ENCODE results near the gene TAF5L.

The TAF5L gene

GRCh38 chr1:229557913-229558414 is 68.0 kb downstream of the TAF5L start:
- Histone ChIP-seq H3F3A (ENCODE audit: low read depth) (no peaks in the 10 kb centered on the region), H4K20me1 (ENCODE audit: insufficient read depth, low read length, poor library complexity, severe bottlenecking) (no peaks in the 10 kb centered on the region), H3K79me2 (ENCODE audit: insufficient read depth, low read length) (peaks cover 12% of the 10 kb centered on the region; the same call in 1 of the 2 replicates), H2AFZ (ENCODE audit: low read length) (no peak overlapping the region; the same call in 1 of the 2 replicates), H3K27me3 (ENCODE audit: insufficient read depth, low read length, poor library complexity, severe bottlenecking) (no peaks in the 10 kb centered on the region), H3K9me3 (ENCODE audit: insufficient read depth, low read depth, low read length) (no peaks in the 10 kb centered on the region), H3K4me3 (ENCODE audit: low read length, poor library complexity, severe bottlenecking) (peak overlapping the region; percentile 73), H3K36me3 (ENCODE audit: insufficient read depth, low read length) (no peaks in the 10 kb centered on the region), H3K4me2 (ENCODE audit: low read depth, low read length, poor library complexity, severe bottlenecking) (peak overlapping the region; percentile 68), H3K4me1 (ENCODE audit: insufficient read depth, low read length, poor library complexity, severe bottlenecking) (peaks cover 19% of the 10 kb centered on the region), H3K9ac (ENCODE audit: low read depth, low read length, poor library complexity, severe bottlenecking) (peak overlapping the region; percentile 68), H3K9me2 (replicated peaks; ENCODE audit: low read depth, low read length) (no peaks in the 10 kb centered on the region)
- no peak for TF ChIP-seq CTCF (conservative IDR thresholded peaks at IDR 0.05; ENCODE audit: low read length)
- TF ChIP-seq EZH2phosphoT487 (IDR thresholded peaks at IDR 0.05; ENCODE audit: borderline replicate concordance) = no peak

DNA sequence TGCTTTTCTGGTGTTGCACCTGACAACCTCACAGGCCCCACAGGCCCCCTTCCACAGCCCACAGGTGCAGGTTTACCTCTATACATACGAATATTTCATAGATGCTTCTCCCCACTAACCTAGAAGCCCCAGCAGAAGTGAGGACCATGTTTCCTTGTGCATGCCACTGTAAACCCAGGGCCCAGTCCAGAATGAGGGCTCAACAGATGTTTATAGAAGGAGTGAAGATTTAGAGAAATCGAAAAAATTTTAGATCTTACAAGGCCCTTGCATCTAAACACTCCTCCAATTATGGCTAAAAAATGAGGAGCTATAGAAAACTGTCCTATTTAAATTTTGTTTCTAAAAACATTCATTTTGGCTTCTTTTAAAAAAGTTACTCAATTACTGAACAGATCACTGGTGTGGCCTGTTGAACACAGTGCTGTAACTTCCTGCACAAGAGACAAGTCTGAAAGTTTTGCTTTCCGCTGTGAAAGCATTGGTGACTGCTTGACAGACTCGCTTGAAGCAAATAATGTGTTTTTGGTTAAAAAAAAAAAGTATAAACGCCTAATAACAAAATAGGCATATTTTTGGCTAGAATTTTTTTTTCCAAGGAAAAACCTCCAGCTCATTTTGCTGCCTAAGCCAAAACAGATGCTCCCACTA is 68.6 kb downstream of the TAF5L start:
- H3K36me3 ChIP-seq (ENCODE audit: insufficient read depth, low read length) = no peaks in the 10 kb centered on the region
- peak overlapping the region; percentile 68 for H3K9ac ChIP-seq (ENCODE audit: low read depth, low read length, poor library complexity, severe bottlenecking)
- H3K4me1 ChIP-seq (ENCODE audit: insufficient read depth, low read length, poor library complexity, severe bottlenecking) = peaks cover 19% of the 10 kb centered on the region
- TF ChIP-seq CTCF (conservative IDR thresholded peaks at IDR 0.05; ENCODE audit: low read length) = no peak
- H3K9me3 ChIP-seq (ENCODE audit: insufficient read depth, low read depth, low read length) = no peaks in the 10 kb centered on the region
- peak overlapping the region; percentile 73 for H3K4me3 ChIP-seq (ENCODE audit: low read length, poor library complexity, severe bottlenecking)
- peak overlapping the region; percentile 68 for H3K4me2 ChIP-seq (ENCODE audit: low read depth, low read length, poor library complexity, severe bottlenecking)
- no peaks in the 10 kb centered on the region for H4K20me1 ChIP-seq (ENCODE audit: insufficient read depth, low read length, poor library complexity, severe bottlenecking)
- no peaks in the 10 kb centered on the region for H3F3A ChIP-seq (ENCODE audit: low read depth)
- peaks cover 12% of the 10 kb centered on the region; the same call in 1 of the 2 replicates for H3K79me2 ChIP-seq (ENCODE audit: insufficient read depth, low read length)
- no peaks in the 10 kb centered on the region for H3K9me2 ChIP-seq (replicated peaks; ENCODE audit: low read depth, low read length)
- no peaks in the 10 kb centered on the region for H3K27me3 ChIP-seq (ENCODE audit: insufficient read depth, low read length, poor library complexity, severe bottlenecking)
- no peak overlapping the region; the same call in 1 of the 2 replicates for H2AFZ ChIP-seq (ENCODE audit: low read length)

- no peaks in the 10 kb centered on the region for H3F3A ChIP-seq (ENCODE audit: low read depth)
- no peaks in the 10 kb centered on the region for H3K9me3 ChIP-seq (ENCODE audit: insufficient read depth, low read depth, low read length)
- H3K4me1 ChIP-seq (ENCODE audit: insufficient read depth, low read length, poor library complexity, severe bottlenecking) = peaks cover 19% of the 10 kb centered on the region
- no peaks in the 10 kb centered on the region for H3K27me3 ChIP-seq (ENCODE audit: insufficient read depth, low read length, poor library complexity, severe bottlenecking)
- no peaks in the 10 kb centered on the region for H3K36me3 ChIP-seq (ENCODE audit: insufficient read depth, low read length)
- H3K9me2 ChIP-seq (replicated peaks; ENCODE audit: low read depth, low read length) = no peaks in the 10 kb centered on the region
- no peak for TF ChIP-seq CTCF (conservative IDR thresholded peaks at IDR 0.05; ENCODE audit: low read length)
- TF ChIP-seq EZH2phosphoT487 (IDR thresholded peaks at IDR 0.05; ENCODE audit: borderline replicate concordance) = no peak
- no peak overlapping the region for H2AFZ ChIP-seq (ENCODE audit: low read length)
- H4K20me1 ChIP-seq (ENCODE audit: insufficient read depth, low read length, poor library complexity, severe bottlenecking) = no peaks in the 10 kb centered on the region
- H3K4me2 ChIP-seq (ENCODE audit: low read depth, low read length, poor library complexity, severe bottlenecking) = peak overlapping the region; percentile 63
- peak overlapping the region; percentile 47 for H3K4me3 ChIP-seq (ENCODE audit: low read length, poor library complexity, severe bottlenecking)
- peak overlapping the region; percentile 59 for H3K9ac ChIP-seq (ENCODE audit: low read depth, low read length, poor library complexity, severe bottlenecking)
- H3K79me2 ChIP-seq (ENCODE audit: insufficient read depth, low read length) = peaks cover 12% of the 10 kb centered on the region; the same call in 1 of the 2 replicates
Measured at GRCh38 chr1:229554886-229555621, 70.9 kb downstream of the TAF5L start.

All from Loucy (cell line).